ENCODE data around the gene ARHGEF11. TPM values are rescaled to one million over a fixed set of nuclear protein-coding genes. Genes with fewer than 3 reads are reported as not detected.

Gene ARHGEF11
- total RNA-seq, 1 experiment from 2014 or later: 31.5 TPM

GRCh38 chr1:156936721-156937220, 108.8 kb downstream of the ARHGEF11 start:
- no TSS peak for BruUV-seq (replicated peaks)
- Histone ChIP-seq H2AFZ (no peak overlapping the region), H3K27me3 (ENCODE audit: insufficient read depth, low read depth) (no peaks in the 10 kb centered on the region), H3K79me2 (ENCODE audit: low read depth) (no peaks in the 10 kb centered on the region), H4K20me1 (ENCODE audit: insufficient read depth) (no peaks in the 10 kb centered on the region), H3K9me3 (ENCODE audit: insufficient read depth, low read depth) (no peaks in the 10 kb centered on the region), H3K4me3 (no peak overlapping the region), H3K9me2 (ENCODE audit: insufficient read depth) (no peaks in the 10 kb centered on the region), H3K27ac (no peak overlapping the region), H3K4me1 (replicated peaks; ENCODE audit: insufficient read depth) (no peaks in the 10 kb centered on the region), H3K4me2 (no peak overlapping the region), H3K36me3 (ENCODE audit: low read depth) (no peaks in the 10 kb centered on the region; the same call in 1 of the 2 replicates), H3F3A (ENCODE audit: insufficient read depth, low read depth) (no peaks in the 10 kb centered on the region; the same call in 1 of the 2 replicates)
- ChIA-PET CTCF (interaction anchor here (0.6 kb wide), 1 partner anchor 88 kb away, joined by 4 read pairs; no protein-coding TSS in a partner anchor), POLR2A (ENCODE audit: unreplicated experiment) (interaction anchor here (0.6 kb wide), 1 partner anchor 231 kb away, joined by 20 read pairs; no protein-coding TSS in a partner anchor)
- TF ChIP-seq EZH2 (IDR thresholded peaks at IDR 0.05; ENCODE audit: low read depth) (no peak), CTCF (conservative IDR thresholded peaks at IDR 0.05) (no peak)
- DNase-seq: no peak
- intact Hi-C loops (cut with micrococcal nuclease; ENCODE audit: unreplicated experiment): no loop called here

GRCh38 chr1:156936191-156936590, 109.4 kb downstream of the ARHGEF11 start:
- H3K4me1 ChIP-seq (replicated peaks; ENCODE audit: insufficient read depth): no peaks in the 10 kb centered on the region
- no peak for DNase-seq
- no peak for TF ChIP-seq CTCF (conservative IDR thresholded peaks at IDR 0.05)
- TF ChIP-seq EZH2 (IDR thresholded peaks at IDR 0.05; ENCODE audit: low read depth): no peak
- no peak overlapping the region for H3K27ac ChIP-seq
- CTCF ChIA-PET: interaction anchor here (0.6 kb wide), 1 partner anchor 89 kb away, joined by 4 read pairs; no protein-coding TSS in a partner anchor
- H3K36me3 ChIP-seq (ENCODE audit: low read depth): no peaks in the 10 kb centered on the region; the same call in 1 of the 2 replicates
- BruUV-seq (replicated peaks): no TSS peak
- H3F3A ChIP-seq (ENCODE audit: insufficient read depth, low read depth): no peaks in the 10 kb centered on the region; the same call in 1 of the 2 replicates
- POLR2A ChIA-PET (ENCODE audit: unreplicated experiment): no interaction called here
- H3K9me2 ChIP-seq (ENCODE audit: insufficient read depth): no peaks in the 10 kb centered on the region
- no peak overlapping the region for H3K4me3 ChIP-seq
- H3K4me2 ChIP-seq: no peak overlapping the region
- intact Hi-C loops (cut with micrococcal nuclease; ENCODE audit: unreplicated experiment): no loop called here
- no peaks in the 10 kb centered on the region for H3K9me3 ChIP-seq (ENCODE audit: insufficient read depth, low read depth)
- no peaks in the 10 kb centered on the region for H4K20me1 ChIP-seq (ENCODE audit: insufficient read depth)
- no peak overlapping the region for H2AFZ ChIP-seq
- no peaks in the 10 kb centered on the region for H3K27me3 ChIP-seq (ENCODE audit: insufficient read depth, low read depth)
- no peaks in the 10 kb centered on the region for H3K79me2 ChIP-seq (ENCODE audit: low read depth)

GRCh38 chr1:156935505-156936128, 109.9 kb downstream of the ARHGEF11 start:
- H2AFZ ChIP-seq: no peak overlapping the region
- no peak overlapping the region for H3K4me3 ChIP-seq
- no peaks in the 10 kb centered on the region for H3K9me3 ChIP-seq (ENCODE audit: insufficient read depth, low read depth)
- no peak overlapping the region for H3K27ac ChIP-seq
- H3F3A ChIP-seq (ENCODE audit: insufficient read depth, low read depth): no peaks in the 10 kb centered on the region; the same call in 1 of the 2 replicates
- intact Hi-C loops (cut with micrococcal nuclease; ENCODE audit: unreplicated experiment): no loop called here
- no peaks in the 10 kb centered on the region for H3K9me2 ChIP-seq (ENCODE audit: insufficient read depth)
- H4K20me1 ChIP-seq (ENCODE audit: insufficient read depth): no peaks in the 10 kb centered on the region
- H3K4me1 ChIP-seq (replicated peaks; ENCODE audit: insufficient read depth): no peaks in the 10 kb centered on the region
- no peak overlapping the region for H3K4me2 ChIP-seq
- no peak for DNase-seq
- no peaks in the 10 kb centered on the region; the same call in 1 of the 2 replicates for H3K36me3 ChIP-seq (ENCODE audit: low read depth)
- TF ChIP-seq CTCF (conservative IDR thresholded peaks at IDR 0.05) (no peak), EZH2 (IDR thresholded peaks at IDR 0.05; ENCODE audit: low read depth) (no peak)
- POLR2A ChIA-PET (ENCODE audit: unreplicated experiment): no interaction called here
- BruUV-seq (replicated peaks): no TSS peak
- no peaks in the 10 kb centered on the region for H3K79me2 ChIP-seq (ENCODE audit: low read depth)
- no peaks in the 10 kb centered on the region for H3K27me3 ChIP-seq (ENCODE audit: insufficient read depth, low read depth)
- CTCF ChIA-PET: no interaction called here
